Lung (tissue), 12 donors: ENCODE data around the gene TMEM72. TPM values are rescaled to one million over a fixed set of nuclear protein-coding genes. Genes with fewer than 3 reads are reported as not detected.
A peak's percentile ranks its signal among the peaks of the same experiment; 100 is the strongest.

Experiments
- ATAC-seq: fragments of 200-7000 bp; cut with Tn5 transposase; one replicate; pipeline ENCODE4 v1.9.1; 2020; ENCODE audit warnings: moderate number of reproducible peaks; ENCODE audit not compliant: insufficient read depth, low FRiP score
- DNase-seq, 3 donors: peaks; one replicate each; pipeline ENCODE4 v3.0.0-alpha.2; 2013 to 2017
- H3K27ac ChIP-seq, 2 donors: one replicate each; pipeline ENCODE4 v1.5.1; 2013; ENCODE audit warnings: mild to moderate bottlenecking in 2 of 2, moderate library complexity in 2 of 2, control low read depth in 1 of 2, inconsistent platforms in 1 of 2, low read depth in 1 of 2, low read length in 1 of 2
- H3K27me3 ChIP-seq, 3 donors: one replicate each; pipeline ENCODE4 v1.5.1; 2013; ENCODE audit warnings: low read length in 2 of 3; ENCODE audit not compliant: control insufficient read depth in 3 of 3, insufficient read depth in 3 of 3
- H3K36me3 ChIP-seq, 4 donors: one replicate each; pipeline ENCODE4 v1.5.1; 2013; ENCODE audit warnings: low read length in 4 of 4, mild to moderate bottlenecking in 1 of 4, moderate library complexity in 1 of 4; ENCODE audit not compliant: control insufficient read depth in 4 of 4, insufficient read depth in 4 of 4
- H3K4me1 ChIP-seq, 5 donors: one replicate each; pipeline ENCODE4 v1.5.1; 2013; ENCODE audit warnings: low read length in 5 of 5, mild to moderate bottlenecking in 2 of 5, moderate library complexity in 1 of 5; ENCODE audit not compliant: control insufficient read depth in 5 of 5, insufficient read depth in 5 of 5
- H3K4me3 ChIP-seq: one replicate; pipeline ENCODE4 v1.5.1; 2013; ENCODE audit warnings: mild to moderate bottlenecking, control low read depth, moderate library complexity
- H3K9ac ChIP-seq, 2 donors: one replicate each; pipeline ENCODE4 v1.5.1; 2013; ENCODE audit warnings: low read length in 2 of 2, control low read depth in 1 of 2; ENCODE audit not compliant: insufficient read depth in 1 of 2
- H3K9me3 ChIP-seq, 4 donors: one replicate each; pipeline ENCODE4 v1.5.1; 2013; ENCODE audit warnings: low read length in 3 of 4, mild to moderate bottlenecking in 1 of 4, moderate library complexity in 1 of 4; ENCODE audit not compliant: control insufficient read depth in 4 of 4, insufficient read depth in 3 of 4
- WGBS, 2 donors: extraction: QIAGEN DNeasy Blood & Tissue Kit; methylation state at CpG; one replicate each; pipeline ENCODE4 v1.1.7; 2013; 5-methylcytosine and 5-hydroxymethylcytosine counted together
- polyA plus RNA-seq, 2 donors: library from polyadenylated mRNA; stranded (reverse); fragments of 200-250 nt; gene quantifications; one replicate each; pipeline ENCODE4 v1.2.1, GENCODE V29; 2013
- total RNA-seq, 2 donors: library from RNA; depleted of rRNA in 1 of 2; stranded (reverse); fragments of >200 nt in 1 of 2; gene quantifications; one replicate each; pipeline ENCODE4 v1.2.1, GENCODE V29; 2014 to 2021
- TF ChIP-seq, protein P1 (sequence below): IDR thresholded peaks from 2 replicates; pipeline ENCODE4 v1.5.1; 2012; ENCODE audit warnings: mild to moderate bottlenecking; ENCODE audit errors: control extremely low read depth, extremely low read depth
- donor health status: control.
- donor health status: control.
- donor health status: Bipolar disorder and iron deficiency.
- donor health status: healthy.
- donor health status: DM: yes; HTN: yes; CAD: no.

The TMEM72 gene
- total and polyA plus RNA-seq, 4 donors, result 0.02 to 0.11 (median 0.04) TPM; not detected in 1

DNA sequence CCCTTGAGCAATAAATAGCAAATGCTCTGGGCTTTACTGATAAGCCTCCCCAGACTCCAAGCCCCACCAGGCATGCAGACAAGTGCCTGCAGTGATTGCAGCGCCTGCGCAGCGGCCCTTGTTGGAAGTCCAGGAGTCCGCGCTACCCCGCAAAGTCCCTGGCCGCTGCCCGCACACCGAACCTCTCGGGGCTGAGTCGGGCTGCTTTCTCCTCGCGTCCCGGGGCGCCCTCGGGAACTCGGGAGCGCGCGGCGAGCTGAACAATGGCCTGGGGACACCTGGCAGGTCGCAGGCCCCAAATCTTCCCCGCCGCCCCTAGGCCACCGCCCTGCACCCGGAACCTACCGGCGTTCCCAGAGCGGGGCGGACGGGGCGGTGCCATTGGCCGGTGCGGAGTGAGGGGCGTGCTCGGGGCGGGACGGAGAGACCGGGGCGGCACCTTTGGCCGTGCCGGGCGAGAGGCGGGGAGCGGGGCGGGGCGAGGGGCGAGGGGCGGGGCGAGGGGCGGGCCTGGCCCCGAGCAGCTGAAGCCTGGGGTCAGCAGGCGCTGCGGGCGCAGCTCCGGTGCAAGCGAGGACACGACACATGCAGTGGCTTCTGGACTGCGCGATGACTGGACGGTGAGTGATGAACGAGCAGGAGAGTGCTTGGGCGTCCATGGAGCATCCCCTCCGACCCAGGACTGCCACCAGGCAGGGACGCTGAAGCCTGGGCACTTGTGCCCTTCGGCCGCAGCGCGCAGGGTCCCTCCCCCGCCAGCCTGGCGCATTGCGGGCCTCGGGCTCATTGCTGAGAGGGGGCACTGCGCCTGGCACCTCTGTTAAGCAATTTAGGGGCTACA lies 48.3 kb downstream of the TMEM72 start, which contains the start of gene RASSF4:
Gene RASSF4, plus strand, starts transcription at position 556 of the 841 bp plus-strand sequence. CDS start 10,401 bp downstream, outside the sequence.
- TF ChIP-seq, protein P1, sequence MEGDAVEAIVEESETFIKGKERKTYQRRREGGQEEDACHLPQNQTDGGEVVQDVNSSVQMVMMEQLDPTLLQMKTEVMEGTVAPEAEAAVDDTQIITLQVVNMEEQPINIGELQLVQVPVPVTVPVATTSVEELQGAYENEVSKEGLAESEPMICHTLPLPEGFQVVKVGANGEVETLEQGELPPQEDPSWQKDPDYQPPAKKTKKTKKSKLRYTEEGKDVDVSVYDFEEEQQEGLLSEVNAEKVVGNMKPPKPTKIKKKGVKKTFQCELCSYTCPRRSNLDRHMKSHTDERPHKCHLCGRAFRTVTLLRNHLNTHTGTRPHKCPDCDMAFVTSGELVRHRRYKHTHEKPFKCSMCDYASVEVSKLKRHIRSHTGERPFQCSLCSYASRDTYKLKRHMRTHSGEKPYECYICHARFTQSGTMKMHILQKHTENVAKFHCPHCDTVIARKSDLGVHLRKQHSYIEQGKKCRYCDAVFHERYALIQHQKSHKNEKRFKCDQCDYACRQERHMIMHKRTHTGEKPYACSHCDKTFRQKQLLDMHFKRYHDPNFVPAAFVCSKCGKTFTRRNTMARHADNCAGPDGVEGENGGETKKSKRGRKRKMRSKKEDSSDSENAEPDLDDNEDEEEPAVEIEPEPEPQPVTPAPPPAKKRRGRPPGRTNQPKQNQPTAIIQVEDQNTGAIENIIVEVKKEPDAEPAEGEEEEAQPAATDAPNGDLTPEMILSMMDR, result no peak
- H3K36me3 ChIP-seq, result peaks cover 0 to 3% (median under 1%) of the 10 kb centered on the region in 4 donors
- H3K27me3 ChIP-seq, result no peaks in the 10 kb centered on the region
- no peaks in the 10 kb centered on the region for H3K9me3 ChIP-seq
- peak; percentile 97 for ATAC-seq
- WGBS, 2 donors, result 1% methylated on average over 52 to 74 of the region's 74 CpGs
- H3K27ac ChIP-seq, result peak within 1 kb of the TSS; percentile 99
- peaks cover 5 to 30% (median 16%) of the 10 kb centered on the region in 5 donors for H3K4me1 ChIP-seq
- peak within 1 kb of the TSS in 1 of 2 donors; percentile 63 for H3K9ac ChIP-seq
- DNase-seq, result peak; percentile 86 to 90 (median 87)
- peak within 1 kb of the TSS; percentile 65 for H3K4me3 ChIP-seq

DNA sequence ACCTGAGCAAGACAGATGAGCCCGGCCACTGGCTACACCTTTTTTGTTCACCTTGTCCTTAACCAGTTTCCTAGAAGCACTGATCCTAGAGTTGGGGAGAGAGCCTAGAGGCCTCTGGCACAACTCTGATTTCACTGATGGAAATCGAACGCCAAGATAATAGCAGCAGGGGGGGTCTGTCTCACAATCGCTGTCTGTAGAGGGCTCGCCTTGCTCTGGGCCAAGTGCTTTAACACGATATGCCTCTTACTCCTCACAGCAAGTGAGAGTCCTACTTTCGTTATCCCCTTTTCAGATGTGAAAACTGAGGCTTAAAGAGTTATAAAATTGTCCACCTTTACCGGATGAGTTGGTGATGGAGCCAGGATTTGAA lies 48.9 kb downstream of the TMEM72 start:
- Histone ChIP-seq H3K27me3 (no peaks in the 10 kb centered on the region), H3K27ac (peak overlapping the region; percentile 76 to 99), H3K9ac (no peak overlapping the region), H3K4me1 (peaks cover 9 to 31% (median 21%) of the 10 kb centered on the region in 5 donors), H3K4me3 (peak overlapping the region; percentile 60), H3K36me3 (peaks cover 0 to 3% (median under 1%) of the 10 kb centered on the region in 4 donors), H3K9me3 (no peaks in the 10 kb centered on the region)
- TF ChIP-seq, protein P1, result no peak
- WGBS, 2 donors, result 40 to 58% methylated on average over 8 of the region's 8 CpGs
- ATAC-seq (no peak), DNase-seq (no peak)

DNA sequence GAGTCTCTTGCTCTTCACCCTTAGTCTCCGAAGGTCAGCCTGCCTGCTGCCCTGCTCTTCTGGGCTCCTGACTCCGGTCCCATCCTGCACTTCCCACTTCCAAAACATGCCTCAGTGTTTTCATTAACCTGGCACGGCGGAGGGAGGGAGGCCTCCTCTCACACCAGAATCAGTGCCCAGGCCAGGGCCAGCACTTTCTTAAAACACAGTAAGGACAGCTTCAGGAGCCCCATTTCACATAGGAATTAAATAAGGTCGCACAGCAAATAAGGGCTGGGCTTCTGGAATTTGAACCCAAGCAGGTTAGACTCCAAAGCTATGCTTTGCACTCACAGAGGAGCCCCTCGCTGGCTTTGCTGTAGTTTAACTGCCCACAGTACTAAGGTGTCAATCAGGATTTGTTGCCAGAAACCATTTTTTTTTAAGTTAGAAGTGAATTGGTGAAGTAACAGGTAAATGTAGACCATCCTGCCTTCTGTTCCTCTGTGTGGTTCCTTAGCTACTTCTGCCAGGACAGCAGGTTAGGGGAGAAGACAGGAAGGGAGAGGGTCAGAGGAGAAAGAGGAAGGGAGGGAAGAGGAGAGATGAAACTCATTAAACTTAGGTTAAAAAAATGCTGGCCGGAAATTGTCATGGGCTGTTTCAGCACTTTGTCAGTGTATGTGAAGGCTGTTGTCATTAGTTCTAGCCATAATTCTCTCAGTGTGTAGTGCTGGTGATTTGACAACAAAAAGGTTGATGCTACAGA lies 49.5 kb downstream of the TMEM72 start:
- Histone ChIP-seq H3K9me3 (no peaks in the 10 kb centered on the region), H3K9ac (no peak overlapping the region), H3K4me1 (peaks cover 9 to 31% (median 24%) of the 10 kb centered on the region in 5 donors), H3K4me3 (peak overlapping the region; percentile 60), H3K36me3 (peaks cover 0 to 3% (median under 1%) of the 10 kb centered on the region in 4 donors), H3K27ac (peak overlapping the region in 1 of 2 donors; percentile 99), H3K27me3 (no peaks in the 10 kb centered on the region)
- ATAC-seq (no peak), DNase-seq (no peak)
- WGBS, 2 donors, result 72 to 73% methylated on average over 7 of the region's 7 CpGs
- TF ChIP-seq, protein P1, result no peak
